K562 (cell line): ENCODE data around the gene BACE2. TPM values are rescaled to one million over a fixed set of nuclear protein-coding genes. Genes with fewer than 3 reads are reported as not detected.

Source experiments
- ATAC-seq: fragments of 200-7000 bp; cut with Tn5 transposase; 3 replicates; pipeline ENCODE4 v1.9.1; 2020; ENCODE audit warnings: moderate library complexity
- BruUV-seq: library from RNA; stranded (reverse); fragments of 400-500 nt; replicated peaks from 2 replicates; lab custom pipeline; 2021; lab: Mats Ljungman, UMichigan
- CTCF ChIA-PET: fragments of 300-600 bp; formaldehyde crosslinking; extraction: SDS; loops from one replicate; lab custom pipeline; 2021; ENCODE audit warnings: low intra/inter-chr PET ratio; lab: Yijun Ruan, JAX
- POLR2A ChIA-PET: fragments of 300-600, 350-650 bp; sonication (Branson Sonifier 250); formaldehyde crosslinking; extraction: SDS; loops from one replicate; lab custom pipeline; 2021; ENCODE audit warnings: antibody characterized with exemption, inconsistent platforms; lab: Yijun Ruan, JAX
- DNase-seq, 4 experiments: peaks; one replicate each; pipeline versions ENCODE4 v3.0.0 to v3.0.0-alpha.2; 2011 to 2018; ENCODE audit warnings: low spot score in 3 of 4, mixed read lengths in 3 of 4; ENCODE audit errors: extremely low read depth in 1 of 4
- FAIRE-seq: peaks from 2 replicates; lab custom pipeline; 2011; peaks lifted over from hg19 to GRCh38; lab: Jason Lieb, UNC
- H2AFZ ChIP-seq: 2 replicates; pipeline ENCODE4 v1.6.0; 2011; ENCODE audit warnings: low read depth, low read length, control low read depth, inconsistent platforms
- H3K27ac ChIP-seq: fragments of 200-600 bp; 3 replicates; pipeline ENCODE4 v1.8.0; 2011; ENCODE audit warnings: low read depth, mild to moderate bottlenecking, control low read depth, inconsistent platforms, low read length, moderate library complexity, mixed read lengths; ENCODE audit errors: extremely low read depth
- H3K27me3 ChIP-seq, 2 experiments: fragments of 300-600 bp in 1 of 2; 2 replicates in 1 of 2; 3 replicates in 1 of 2; pipeline versions ENCODE4 v1.6.0 to v1.8.0; 2011; ENCODE audit warnings: inconsistent platforms in 2 of 2, low read length in 2 of 2, mild to moderate bottlenecking in 1 of 2, mixed read lengths in 1 of 2, moderate library complexity in 1 of 2; ENCODE audit not compliant: control insufficient read depth in 2 of 2, insufficient read depth in 2 of 2
- H3K36me3 ChIP-seq: fragments of 300-600 bp; 3 replicates; pipeline ENCODE4 v1.8.0; 2011; ENCODE audit warnings: mild to moderate bottlenecking, low read length, inconsistent platforms; ENCODE audit not compliant: control insufficient read depth, insufficient read depth
- H3K4me1 ChIP-seq, 2 experiments: fragments of 200-600 bp in 1 of 2; replicated peaks in 1 of 2; 2 replicates in 1 of 2; 3 replicates in 1 of 2; pipeline versions ENCODE4 v1.5.1 to v1.8.0; 2011; ENCODE audit warnings: inconsistent platforms in 2 of 2, low read length in 2 of 2, mild to moderate bottlenecking in 1 of 2, mixed read lengths in 1 of 2, moderate library complexity in 1 of 2; ENCODE audit not compliant: control insufficient read depth in 2 of 2, insufficient read depth in 2 of 2
- H3K4me2 ChIP-seq: 2 replicates; pipeline ENCODE4 v1.6.1; 2011; ENCODE audit warnings: low read length, control low read depth, inconsistent platforms, mixed read lengths; ENCODE audit not compliant: insufficient read depth
- H3K4me3 ChIP-seq: fragments of 200-600 bp; sonication (generic), shearing (Covaris generic); 2 replicates; pipeline ENCODE4 v1.5.1; 2016; ENCODE audit warnings: control low read depth, inconsistent platforms
- H3K79me2 ChIP-seq: fragments of 200-600 bp; 3 replicates; pipeline ENCODE4 v1.8.0; 2011; ENCODE audit warnings: low read length, inconsistent platforms; ENCODE audit not compliant: control insufficient read depth, insufficient read depth
- H3K9ac ChIP-seq, 2 experiments: 2 replicates each; pipeline versions ENCODE4 v1.6.0 to v1.6.1; 2011; ENCODE audit warnings: low read depth in 2 of 2, low read length in 2 of 2, control low read depth in 1 of 2, inconsistent platforms in 1 of 2, mild to moderate bottlenecking in 1 of 2, mixed read lengths in 1 of 2; ENCODE audit not compliant: insufficient read depth in 1 of 2
- H3K9me1 ChIP-seq: one replicate; pipeline ENCODE4 v1.6.0; 2011; ENCODE audit warnings: inconsistent platforms, mild to moderate bottlenecking, low read length, moderate library complexity; ENCODE audit not compliant: control insufficient read depth, insufficient read depth
- H3K9me3 ChIP-seq: replicated peaks from 2 replicates; pipeline ENCODE4 v1.5.1; 2011; ENCODE audit warnings: low read depth, low read length, inconsistent platforms; ENCODE audit not compliant: control insufficient read depth, insufficient read depth
- H4K20me1 ChIP-seq: replicated peaks from 2 replicates; pipeline ENCODE4 v1.6.1; 2011; ENCODE audit warnings: low read length, inconsistent platforms, mixed read lengths; ENCODE audit not compliant: control insufficient read depth, insufficient read depth
- BRF2 ChIP-seq: IDR thresholded peaks from 3 replicates; pipeline ENCODE4 v1.6.1; 2011; ENCODE audit warnings: borderline replicate concordance, mild to moderate bottlenecking; ENCODE audit not compliant: insufficient read length, insufficient read depth
- FOXA3 ChIP-seq, 2 experiments: fragments of 450-650 bp in 1 of 2; sonication (generic) in 1 of 2; formaldehyde crosslinking; IDR thresholded peaks in 1 of 2; conservative IDR thresholded peaks in 1 of 2; 2 replicates each; pipeline versions ENCODE4 v1.4.0 to v1.8.0; 2020 to 2022; ENCODE audit warnings: mild to moderate bottlenecking in 2 of 2, missing genetic modification reagents in 1 of 2
- GABPB1 ChIP-seq: sonication (generic); formaldehyde crosslinking; IDR thresholded peaks from 2 replicates; pipeline ENCODE4 v1.8.0; 2022; ENCODE audit warnings: mild to moderate bottlenecking, missing genetic modification reagents
- MCM5 ChIP-seq: fragments of 450-650 bp; IDR thresholded peaks from 2 replicates; pipeline ENCODE4 v1.6.1; 2016; ENCODE audit warnings: low read depth
- PCBP1 ChIP-seq: fragments of 200-400 bp; formaldehyde crosslinking; IDR thresholded peaks from 2 replicates; pipeline ENCODE4 v1.6.1; 2018; ENCODE audit warnings: mild to moderate bottlenecking, low read depth, low read length; ENCODE audit not compliant: poor library complexity, severe bottlenecking
- TCF7L2 ChIP-seq: fragments of 150-350 bp; IDR thresholded peaks from 2 replicates; pipeline ENCODE4 v1.6.1; 2016; ENCODE audit warnings: low read depth, mild to moderate bottlenecking, low read length, moderate library complexity
- ZFP91 ChIP-seq: sonication (generic); formaldehyde crosslinking; IDR thresholded peaks from 2 replicates; pipeline ENCODE4 v1.8.0; 2022; ENCODE audit warnings: mild to moderate bottlenecking, missing genetic modification reagents
- WGBS: fragments of 100-300 bp; shearing (Covaris generic); methylation state at CpG from one replicate; pipeline ENCODE4 v1.1.6; 2016; ENCODE audit warnings: low coverage, mixed read lengths; ENCODE audit not compliant: insufficient coverage; ENCODE audit errors: missing lambda C conversion rate; 5-methylcytosine and 5-hydroxymethylcytosine counted together
- in situ Hi-C: fragments of 300-500 bp; cut with MboI; formaldehyde crosslinking; loops from 4 replicates; pipeline ENCODE4 v1.15.0; 2018; ENCODE audit warnings: inconsistent platforms, mixed read lengths
- intact Hi-C: fragments of 100-400 bp; cut with micrococcal nuclease; formaldehyde crosslinking; loops from 2 replicates; pipeline ENCODE4 v1.14.2; 2022
- polyA plus RNA-seq, 8 experiments: library from polyadenylated mRNA; depleted of rRNA in 4 of 8; stranded (reverse) in 5 of 8; unstranded in 3 of 8; fragments of >200 nt; fragmentation: Nextera tagmentation in 2 of 8; fragmentation: Illumina TruSeq in 1 of 8; extraction: Ambion mirVana in 2 of 8; extraction: Trizol in 1 of 8; gene quantifications; 2 replicates each; pipeline versions ENCODE4 v1.2.1 to v1.2.3, GENCODE V29; 2011 to 2014; ENCODE audit warnings: inconsistent platforms in 1 of 8, missing spikeins in 1 of 8
- total RNA-seq, 7 experiments: library from RNA; depleted of rRNA in 6 of 7; stranded (reverse); fragments of >200 nt in 6 of 7; fragmentation: Illumina TruSeq in 2 of 7; extraction: Trizol in 2 of 7; gene quantifications; 2 replicates each; pipeline versions ENCODE4 v1.2.1 to v1.2.3, GENCODE V29; 2011 to 2021; ENCODE audit warnings: low replicate concordance in 1 of 7

BACE2 gene
- total and polyA plus RNA-seq, 9 of the 15 experiments (the other 6 are each of a cell fraction or from before 2014, with no cell fraction given), result 0.05 to 0.24 (median 0.15) TPM; not detected in 2

DNA sequence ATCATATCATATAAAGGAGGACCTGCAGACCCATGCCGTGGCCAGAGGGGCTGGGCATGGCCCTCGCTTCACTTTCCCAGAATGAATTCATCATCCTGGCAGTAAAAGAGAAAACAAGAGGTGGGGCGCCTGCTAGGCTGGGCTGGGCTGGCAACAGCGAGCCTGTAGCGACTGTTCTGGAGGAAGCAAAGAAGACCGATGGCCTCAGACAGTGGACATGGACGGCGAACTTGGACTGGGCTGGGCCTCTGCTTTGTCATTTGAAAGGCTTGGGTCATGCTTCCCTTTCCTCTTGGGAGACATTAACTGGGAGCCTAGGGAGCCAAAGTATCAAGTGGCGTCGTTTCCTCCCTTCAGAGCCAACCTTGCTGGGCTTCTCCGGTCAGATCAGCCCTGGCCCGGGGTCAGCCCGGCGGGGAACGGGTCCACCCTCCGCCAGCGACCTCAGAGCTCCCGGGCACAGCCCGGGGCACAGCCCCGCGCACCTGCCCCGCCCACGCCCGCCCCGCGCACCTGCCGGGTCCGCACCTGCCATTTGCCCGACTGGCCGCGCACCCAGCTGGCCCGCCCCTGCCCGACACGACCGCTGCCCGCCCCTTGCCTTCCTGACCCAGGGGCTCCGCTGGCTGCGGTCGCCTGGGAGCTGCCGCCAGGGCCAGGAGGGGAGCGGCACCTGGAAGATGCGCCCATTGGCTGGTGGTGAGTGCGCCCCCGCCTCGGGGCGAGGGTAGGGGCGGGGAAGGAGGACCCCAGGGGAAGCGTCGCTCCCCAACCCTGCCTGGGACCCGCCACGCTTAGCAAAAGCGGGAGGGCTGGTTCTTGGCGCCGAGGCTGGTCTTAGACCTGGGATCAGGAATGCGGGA, 148.5 kb downstream of the BACE2 start, which contains the start of gene FAM3B:
Gene FAM3B, plus strand, starts transcription at position 602 of the 863 bp plus-strand sequence. Its CDS starts 79 bp downstream, at position 681.
- 2% methylated on average over 33 of the region's 55 CpGs for WGBS
- in situ Hi-C loops, result no loop called here

More for the DNA sequence above, 148.5 kb downstream of the BACE2 start, which contains the start of gene FAM3B:
- Histone ChIP-seq H3K9ac (no peak within 1 kb of the TSS), H3K27ac (no peak within 1 kb of the TSS), H3K4me1 (peaks cover 0 to 5% of the 10 kb centered on the region in 2 experiments; a peak in 1 of 5 replicates), H2AFZ (no peak within 1 kb of the TSS), H3K36me3 (no peaks in the 10 kb centered on the region), H3K9me1 (no peaks in the 10 kb centered on the region), H3K9me3 (no peaks in the 10 kb centered on the region), H4K20me1 (0 out of 2 replicates have a peak, but pooled peaks cover 5% of the 10 kb centered on the region), H3K4me3 (no peak within 1 kb of the TSS), H3K27me3 (peaks cover 14 to 43% of the 10 kb centered on the region in 2 experiments; a peak in 3 of 5 replicates), H3K4me2 (no peak within 1 kb of the TSS), H3K79me2 (no peaks in the 10 kb centered on the region)
- TF ChIP-seq GABPB1 (CRISPR knock-in tag) (no peak), MCM5 (no peak), TCF7L2 (no peak), FOXA3 (CRISPR knock-in tag; conservative IDR thresholded peaks at IDR 0.05 in 1 of 2, IDR thresholded peaks at IDR 0.05 in 1 of 2) (no peak), BRF2 (no peak), ZFP91 (CRISPR knock-in tag) (no peak), PCBP1 (peak; percentile 12)
- CTCF ChIA-PET, result no interaction called here
- FAIRE-seq (no peak), ATAC-seq (no peak), DNase-seq (no peak)
- POLR2A ChIA-PET, result no interaction called here
- no TSS peak for BruUV-seq
- intact Hi-C loops, result no loop called here
